SU-DHL-6 (cell line): Measurements from ENCODE around the gene IQGAP3.

Experiments
- H2AFZ ChIP-seq: fragments of 200-600 bp; sonication (generic); 2 replicates; pipeline ENCODE4 v1.6.1; 2014; ENCODE audit warnings: low read depth, mild to moderate bottlenecking, moderate library complexity, mixed read lengths, antibody characterized with exemption, low read length; ENCODE audit not compliant: severe bottlenecking
- H3F3A ChIP-seq: fragments of 200-600 bp; shearing (Covaris generic); 2 replicates; pipeline ENCODE4 v1.6.0; 2016; ENCODE audit warnings: antibody characterized with exemption, mild to moderate bottlenecking; ENCODE audit not compliant: insufficient read depth
- H3K27ac ChIP-seq: fragments of 200-600 bp; sonication (generic); 2 replicates; pipeline ENCODE4 v1.5.1; 2016; ENCODE audit warnings: low read depth, mild to moderate bottlenecking, low read length, moderate library complexity, mixed read lengths
- H3K27me3 ChIP-seq: fragments of 200-600 bp; sonication (generic), shearing (Covaris generic); 2 replicates; pipeline ENCODE4 v1.6.0; 2014; ENCODE audit warnings: mild to moderate bottlenecking, low read length
- H3K36me3 ChIP-seq: fragments of 200-600 bp; sonication (generic); 2 replicates; pipeline ENCODE4 v1.6.1; 2014; ENCODE audit warnings: mild to moderate bottlenecking, low read length, mixed read lengths
- H3K4me2 ChIP-seq: fragments of 300-600, 200-600 bp; shearing (Covaris generic), sonication (generic); 2 replicates; pipeline ENCODE4 v1.6.0; 2014; ENCODE audit warnings: low read length, low read depth, mild to moderate bottlenecking; ENCODE audit not compliant: poor library complexity, severe bottlenecking
- H3K4me3 ChIP-seq: fragments of 200-600 bp; sonication (generic); 2 replicates; pipeline ENCODE4 v1.5.1; 2014; ENCODE audit warnings: antibody characterized with exemption, low read length, mild to moderate bottlenecking, mixed read lengths; ENCODE audit not compliant: insufficient read depth, poor library complexity, severe bottlenecking
- H3K79me2 ChIP-seq: fragments of 200-600 bp; sonication (generic); 2 replicates; pipeline ENCODE4 v1.6.1; 2014; ENCODE audit warnings: mild to moderate bottlenecking, low read length, moderate library complexity; ENCODE audit not compliant: insufficient read depth
- H3K9ac ChIP-seq: fragments of 200-600 bp; sonication (generic); 2 replicates; pipeline ENCODE4 v1.7.0; 2014; ENCODE audit warnings: mild to moderate bottlenecking, low read length
- H3K9me2 ChIP-seq: fragments of 200-600 bp; sonication (generic); replicated peaks from 2 replicates; pipeline ENCODE4 v1.6.1; 2014; ENCODE audit warnings: low read length; ENCODE audit not compliant: insufficient read depth
- H3K9me3 ChIP-seq: fragments of 200-600 bp; sonication (generic); 2 replicates; pipeline ENCODE4 v1.6.1; 2014; ENCODE audit warnings: low read length, mixed read lengths; ENCODE audit not compliant: insufficient read depth
- H4K20me1 ChIP-seq: fragments of 200-600 bp; sonication (generic); 2 replicates; pipeline ENCODE4 v1.6.1; 2014; ENCODE audit warnings: low read depth, mild to moderate bottlenecking, antibody characterized with exemption, low read length, moderate library complexity, mixed read lengths
- EZH2phosphoT487 ChIP-seq: fragments of 200-600 bp; sonication (generic), shearing (Covaris generic); conservative IDR thresholded peaks from 2 replicates; pipeline ENCODE4 v1.6.1; 2018; ENCODE audit warnings: mild to moderate bottlenecking, antibody characterized with exemption, low read length, moderate library complexity, mixed read lengths
- TF ChIP-seq, protein P1 (sequence below): fragments of 200-600 bp; sonication (generic); IDR thresholded peaks from one replicate; pipeline ENCODE4 v1.5.1; 2017; ENCODE audit warnings: antibody characterized with exemption, mild to moderate bottlenecking, low read length, moderate library complexity; ENCODE audit not compliant: insufficient read depth, poor library complexity, severe bottlenecking

IQGAP3 gene

DNA sequence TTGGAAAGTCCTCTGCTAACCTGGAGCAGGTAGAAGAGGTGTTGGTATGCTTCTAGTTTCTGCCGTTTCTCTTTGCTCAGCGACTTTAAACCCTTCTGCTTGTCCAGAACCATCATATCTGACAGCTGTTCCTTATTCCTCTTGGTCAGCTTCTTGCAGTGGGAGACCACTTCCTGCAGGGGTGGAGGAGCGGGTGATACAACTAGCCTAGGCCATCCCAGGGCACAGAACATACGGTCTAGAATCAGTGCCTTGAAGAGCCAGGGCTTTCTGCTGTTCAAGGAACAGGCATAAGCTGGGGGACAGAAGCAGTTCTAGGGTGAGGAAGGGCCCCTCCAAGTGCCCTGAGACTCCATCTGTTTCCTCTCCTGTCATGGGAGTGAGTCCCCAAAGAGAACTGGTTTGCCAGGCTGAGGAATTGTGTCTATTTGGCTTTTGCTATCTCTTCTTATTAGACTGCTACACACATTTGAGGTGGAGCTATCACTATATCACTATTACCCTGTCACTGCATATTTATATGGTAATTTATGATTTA, 32.5 kb downstream of the IQGAP3 start:
- Histone ChIP-seq H3K36me3 (no peaks in the 10 kb centered on the region), H4K20me1 (no peaks in the 10 kb centered on the region), H3K27me3 (no peaks in the 10 kb centered on the region), H3K79me2 (no peaks in the 10 kb centered on the region), H3K27ac (no peak overlapping the region), H3K9me2 (no peaks in the 10 kb centered on the region), H3K9ac (no peak overlapping the region), H3K9me3 (no peaks in the 10 kb centered on the region), H3F3A (no peaks in the 10 kb centered on the region), H3K4me2 (no peak overlapping the region), H2AFZ (no peak overlapping the region), H3K4me3 (no peak overlapping the region)
- TF ChIP-seq, protein P1, sequence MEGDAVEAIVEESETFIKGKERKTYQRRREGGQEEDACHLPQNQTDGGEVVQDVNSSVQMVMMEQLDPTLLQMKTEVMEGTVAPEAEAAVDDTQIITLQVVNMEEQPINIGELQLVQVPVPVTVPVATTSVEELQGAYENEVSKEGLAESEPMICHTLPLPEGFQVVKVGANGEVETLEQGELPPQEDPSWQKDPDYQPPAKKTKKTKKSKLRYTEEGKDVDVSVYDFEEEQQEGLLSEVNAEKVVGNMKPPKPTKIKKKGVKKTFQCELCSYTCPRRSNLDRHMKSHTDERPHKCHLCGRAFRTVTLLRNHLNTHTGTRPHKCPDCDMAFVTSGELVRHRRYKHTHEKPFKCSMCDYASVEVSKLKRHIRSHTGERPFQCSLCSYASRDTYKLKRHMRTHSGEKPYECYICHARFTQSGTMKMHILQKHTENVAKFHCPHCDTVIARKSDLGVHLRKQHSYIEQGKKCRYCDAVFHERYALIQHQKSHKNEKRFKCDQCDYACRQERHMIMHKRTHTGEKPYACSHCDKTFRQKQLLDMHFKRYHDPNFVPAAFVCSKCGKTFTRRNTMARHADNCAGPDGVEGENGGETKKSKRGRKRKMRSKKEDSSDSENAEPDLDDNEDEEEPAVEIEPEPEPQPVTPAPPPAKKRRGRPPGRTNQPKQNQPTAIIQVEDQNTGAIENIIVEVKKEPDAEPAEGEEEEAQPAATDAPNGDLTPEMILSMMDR = no peak
- no peak for TF ChIP-seq EZH2phosphoT487

DNA sequence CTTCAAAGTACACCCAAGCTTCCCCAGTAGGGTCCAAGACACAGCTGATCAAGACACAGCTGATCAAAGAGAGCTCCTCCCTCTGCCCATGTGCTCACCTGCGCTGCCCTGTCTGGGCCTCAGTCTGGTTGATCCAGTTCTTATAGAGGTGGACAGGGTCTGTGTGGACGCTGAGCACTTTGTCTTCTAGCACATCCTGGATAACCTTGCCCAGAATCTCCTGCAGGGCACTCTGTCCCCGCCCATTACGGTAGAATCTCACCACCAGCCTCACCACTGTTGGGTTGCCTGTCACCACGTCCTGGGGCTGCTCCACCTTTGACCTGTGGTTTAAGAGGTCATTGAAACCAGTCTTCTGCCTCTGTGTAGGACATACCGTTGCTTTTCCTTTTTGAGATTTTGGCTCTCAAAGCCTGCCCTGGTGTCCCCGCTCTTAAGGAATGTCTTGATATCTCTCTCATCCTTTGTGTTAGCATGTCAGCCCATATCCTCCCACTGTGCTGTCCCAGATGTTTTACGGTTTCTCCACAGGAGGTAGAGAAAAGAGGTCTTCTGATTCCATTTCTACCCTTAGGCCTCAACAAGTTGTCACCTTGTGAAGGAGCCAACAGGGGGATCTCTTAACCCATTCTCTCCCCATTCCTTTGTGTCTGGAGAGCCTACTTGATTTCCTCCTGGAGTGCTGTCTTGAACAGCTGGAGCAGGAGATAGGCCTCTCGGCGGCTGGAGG, 33.5 kb downstream of the IQGAP3 start:
- Histone ChIP-seq H4K20me1 (no peaks in the 10 kb centered on the region), H3K9me2 (no peaks in the 10 kb centered on the region), H3K4me3 (no peak overlapping the region), H3K9me3 (no peaks in the 10 kb centered on the region), H3F3A (no peaks in the 10 kb centered on the region), H3K79me2 (no peaks in the 10 kb centered on the region), H3K36me3 (no peaks in the 10 kb centered on the region), H3K9ac (no peak overlapping the region), H3K27me3 (no peaks in the 10 kb centered on the region), H2AFZ (no peak overlapping the region), H3K27ac (no peak overlapping the region), H3K4me2 (no peak overlapping the region)
- TF ChIP-seq, protein P1 = no peak
- TF ChIP-seq EZH2phosphoT487 = no peak

DNA sequence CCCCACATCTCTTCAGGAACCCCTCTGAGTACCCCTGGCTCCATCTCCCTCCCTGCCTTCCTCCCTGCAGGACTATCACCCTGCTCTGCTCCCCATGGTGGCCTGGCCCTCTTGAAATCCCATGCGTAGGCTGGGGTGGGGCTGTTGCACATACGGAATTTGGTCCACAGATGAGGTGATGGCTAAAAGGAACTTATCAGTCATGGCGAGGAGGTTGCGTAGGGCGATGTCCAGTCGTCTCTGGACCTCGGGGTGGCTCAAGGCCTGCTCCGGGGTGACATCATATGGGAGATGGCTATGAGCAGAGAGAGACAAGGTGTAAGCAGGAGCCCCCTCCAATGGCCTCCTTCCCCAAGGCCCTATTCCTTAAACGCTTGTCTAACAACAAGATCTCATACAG, 35.3 kb downstream of the IQGAP3 start:
- no peak overlapping the region for H3K9ac ChIP-seq
- no peaks in the 10 kb centered on the region for H3K9me2 ChIP-seq
- no peaks in the 10 kb centered on the region for H3K79me2 ChIP-seq
- no peaks in the 10 kb centered on the region for H3K9me3 ChIP-seq
- H3K36me3 ChIP-seq = no peaks in the 10 kb centered on the region
- no peaks in the 10 kb centered on the region for H3F3A ChIP-seq
- no peaks in the 10 kb centered on the region for H4K20me1 ChIP-seq
- no peak overlapping the region for H2AFZ ChIP-seq
- no peak overlapping the region for H3K27ac ChIP-seq
- H3K27me3 ChIP-seq = no peaks in the 10 kb centered on the region
- H3K4me2 ChIP-seq = no peak overlapping the region
- TF ChIP-seq, protein P1 = no peak
- no peak for TF ChIP-seq EZH2phosphoT487
- no peak overlapping the region for H3K4me3 ChIP-seq
